Measurements from ENCODE around the gene ARHGAP42.

- TF ChIP-seq, protein P1, sequence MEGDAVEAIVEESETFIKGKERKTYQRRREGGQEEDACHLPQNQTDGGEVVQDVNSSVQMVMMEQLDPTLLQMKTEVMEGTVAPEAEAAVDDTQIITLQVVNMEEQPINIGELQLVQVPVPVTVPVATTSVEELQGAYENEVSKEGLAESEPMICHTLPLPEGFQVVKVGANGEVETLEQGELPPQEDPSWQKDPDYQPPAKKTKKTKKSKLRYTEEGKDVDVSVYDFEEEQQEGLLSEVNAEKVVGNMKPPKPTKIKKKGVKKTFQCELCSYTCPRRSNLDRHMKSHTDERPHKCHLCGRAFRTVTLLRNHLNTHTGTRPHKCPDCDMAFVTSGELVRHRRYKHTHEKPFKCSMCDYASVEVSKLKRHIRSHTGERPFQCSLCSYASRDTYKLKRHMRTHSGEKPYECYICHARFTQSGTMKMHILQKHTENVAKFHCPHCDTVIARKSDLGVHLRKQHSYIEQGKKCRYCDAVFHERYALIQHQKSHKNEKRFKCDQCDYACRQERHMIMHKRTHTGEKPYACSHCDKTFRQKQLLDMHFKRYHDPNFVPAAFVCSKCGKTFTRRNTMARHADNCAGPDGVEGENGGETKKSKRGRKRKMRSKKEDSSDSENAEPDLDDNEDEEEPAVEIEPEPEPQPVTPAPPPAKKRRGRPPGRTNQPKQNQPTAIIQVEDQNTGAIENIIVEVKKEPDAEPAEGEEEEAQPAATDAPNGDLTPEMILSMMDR (IDR thresholded peaks at IDR 0.05; ENCODE audit: low read depth, low read length, missing input control), result no peak
- TF ChIP-seq RAD21 (IDR thresholded peaks at IDR 0.05) (no peak), REST (IDR thresholded peaks at IDR 0.05) (no peak), TAF1 (conservative IDR thresholded peaks at IDR 0.05) (no peak), YY1 (IDR thresholded peaks at IDR 0.05) (no peak), SP1 (IDR thresholded peaks at IDR 0.05) (no peak), FOXA2 (IDR thresholded peaks at IDR 0.05) (no peak), JUND (IDR thresholded peaks at IDR 0.05) (no peak)
- TF ChIP-seq, protein P2, sequence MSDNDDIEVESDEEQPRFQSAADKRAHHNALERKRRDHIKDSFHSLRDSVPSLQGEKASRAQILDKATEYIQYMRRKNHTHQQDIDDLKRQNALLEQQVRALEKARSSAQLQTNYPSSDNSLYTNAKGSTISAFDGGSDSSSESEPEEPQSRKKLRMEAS (IDR thresholded peaks at IDR 0.05), result no peak
Observed at GRCh38 chr11:100914415-100915110, 227.5 kb downstream of the ARHGAP42 start.

All from liver (tissue), 3 donors.